Measurements from ENCODE around the gene ST6GALNAC4. TPM values are rescaled to one million over a fixed set of nuclear protein-coding genes. Genes with fewer than 3 reads are reported as not detected.

Gene ST6GALNAC4
- total RNA-seq, 6 donors from 2014 or later = 41.3 to 105 (median 56.2) TPM

DNA sequence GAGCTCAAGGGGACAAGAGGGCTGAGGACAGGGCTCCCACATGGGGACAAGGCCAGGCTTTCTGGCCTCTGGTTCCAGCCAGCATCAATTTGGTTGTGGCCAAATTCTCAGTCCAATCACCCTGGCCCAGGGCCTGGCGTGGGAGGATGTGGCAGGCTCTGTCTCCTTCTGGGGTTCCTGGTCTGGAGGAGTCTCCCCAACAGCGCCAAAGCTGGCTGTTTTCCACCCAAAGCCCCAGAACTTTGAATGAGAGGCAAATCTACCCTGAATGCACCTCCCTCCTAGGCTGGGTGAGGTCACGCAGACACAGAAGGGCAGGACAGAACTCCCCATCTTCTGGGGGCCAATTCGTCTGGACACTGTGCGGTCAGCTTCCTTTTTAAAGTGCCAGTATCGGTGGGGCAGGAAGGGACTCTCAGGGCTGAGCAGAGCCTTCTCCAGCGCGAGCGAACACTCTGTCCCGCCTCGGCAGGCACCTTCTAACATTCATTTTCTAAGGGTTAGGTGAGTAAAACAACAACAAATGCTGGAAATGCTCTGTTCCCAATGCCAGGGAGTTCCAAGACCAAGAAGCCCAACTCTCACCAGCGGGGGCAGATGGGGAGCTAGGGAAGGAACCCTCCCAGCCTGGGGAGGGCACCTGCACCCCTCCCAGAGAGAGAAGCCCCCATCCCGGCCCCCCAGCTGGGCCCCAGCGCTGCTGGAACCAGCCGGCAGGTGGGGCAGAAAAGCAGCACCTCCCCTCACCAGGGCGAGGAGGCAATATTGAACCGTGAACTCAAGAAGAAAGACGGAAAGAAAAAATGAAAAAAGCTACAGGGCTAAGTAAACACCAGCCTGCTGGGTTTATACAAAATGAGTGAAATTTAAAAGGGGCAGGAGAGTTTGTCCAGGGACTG, 24.5 kb upstream of the ST6GALNAC4 start:
- TF ChIP-seq POLR2AphosphoS5 (IDR thresholded peaks at IDR 0.05) = no peak
- no peak for TF ChIP-seq POLR2A (IDR thresholded peaks at IDR 0.05)
- TF ChIP-seq EP300 (IDR thresholded peaks at IDR 0.05) = no peak
- TF ChIP-seq, protein P1, sequence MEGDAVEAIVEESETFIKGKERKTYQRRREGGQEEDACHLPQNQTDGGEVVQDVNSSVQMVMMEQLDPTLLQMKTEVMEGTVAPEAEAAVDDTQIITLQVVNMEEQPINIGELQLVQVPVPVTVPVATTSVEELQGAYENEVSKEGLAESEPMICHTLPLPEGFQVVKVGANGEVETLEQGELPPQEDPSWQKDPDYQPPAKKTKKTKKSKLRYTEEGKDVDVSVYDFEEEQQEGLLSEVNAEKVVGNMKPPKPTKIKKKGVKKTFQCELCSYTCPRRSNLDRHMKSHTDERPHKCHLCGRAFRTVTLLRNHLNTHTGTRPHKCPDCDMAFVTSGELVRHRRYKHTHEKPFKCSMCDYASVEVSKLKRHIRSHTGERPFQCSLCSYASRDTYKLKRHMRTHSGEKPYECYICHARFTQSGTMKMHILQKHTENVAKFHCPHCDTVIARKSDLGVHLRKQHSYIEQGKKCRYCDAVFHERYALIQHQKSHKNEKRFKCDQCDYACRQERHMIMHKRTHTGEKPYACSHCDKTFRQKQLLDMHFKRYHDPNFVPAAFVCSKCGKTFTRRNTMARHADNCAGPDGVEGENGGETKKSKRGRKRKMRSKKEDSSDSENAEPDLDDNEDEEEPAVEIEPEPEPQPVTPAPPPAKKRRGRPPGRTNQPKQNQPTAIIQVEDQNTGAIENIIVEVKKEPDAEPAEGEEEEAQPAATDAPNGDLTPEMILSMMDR (IDR thresholded peaks at IDR 0.05) = no peak
- Histone ChIP-seq H3K27ac (peak overlapping the region in 1 of 4 donors; percentile 60), H3K4me3 (no peak overlapping the region), H3K27me3 (no peaks in the 10 kb centered on the region), H3K4me1 (peaks cover 13 to 40% (median 25%) of the 10 kb centered on the region in 4 donors), H3K9me3 (no peaks in the 10 kb centered on the region), H3K36me3 (peaks cover 0 to 34% (median 20%) of the 10 kb centered on the region in 4 donors)
- DNase-seq (peak in 1 of 2 donors; percentile 69), ATAC-seq (ENCODE audit: low FRiP score in 2 of 2) (no peak)
- 78 to 88% methylated on average over 8 to 18 of the region's 18 CpGs for WGBS, 2 donors

DNA sequence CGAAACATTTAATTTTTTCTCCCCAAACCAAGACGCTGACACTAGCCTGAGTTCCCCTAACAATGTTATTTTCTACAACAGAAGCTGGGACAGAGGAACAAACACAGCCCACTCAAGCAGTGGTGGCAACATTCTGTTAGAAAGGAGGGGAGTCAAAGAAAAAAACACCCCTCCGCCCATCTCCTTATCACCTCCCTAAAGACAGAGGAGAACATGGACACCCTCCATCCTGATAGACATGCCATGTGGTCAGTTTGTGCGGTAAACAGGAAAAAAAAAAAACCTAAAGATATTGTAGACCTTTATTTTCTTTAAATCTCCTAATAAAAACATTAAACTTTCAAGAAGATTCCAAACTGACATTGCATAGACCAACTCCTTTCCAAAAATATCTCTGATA, 23.8 kb upstream of the ST6GALNAC4 start:
- Histone ChIP-seq H3K4me3 (no peak overlapping the region), H3K4me1 (peaks cover 21 to 47% (median 32%) of the 10 kb centered on the region in 4 donors), H3K36me3 (peaks cover 0 to 32% (median 20%) of the 10 kb centered on the region in 4 donors), H3K27ac (no peak overlapping the region), H3K27me3 (no peaks in the 10 kb centered on the region), H3K9me3 (no peaks in the 10 kb centered on the region)
- ATAC-seq (ENCODE audit: low FRiP score in 2 of 2) = no peak
- DNase-seq = no peak
- TF ChIP-seq EP300 (IDR thresholded peaks at IDR 0.05) (no peak), POLR2AphosphoS5 (IDR thresholded peaks at IDR 0.05) (no peak), POLR2A (IDR thresholded peaks at IDR 0.05) (no peak)
- TF ChIP-seq, protein P1 (IDR thresholded peaks at IDR 0.05) = no peak
- WGBS, 2 donors = 94% methylated on average over 4 of the region's 4 CpGs

DNA sequence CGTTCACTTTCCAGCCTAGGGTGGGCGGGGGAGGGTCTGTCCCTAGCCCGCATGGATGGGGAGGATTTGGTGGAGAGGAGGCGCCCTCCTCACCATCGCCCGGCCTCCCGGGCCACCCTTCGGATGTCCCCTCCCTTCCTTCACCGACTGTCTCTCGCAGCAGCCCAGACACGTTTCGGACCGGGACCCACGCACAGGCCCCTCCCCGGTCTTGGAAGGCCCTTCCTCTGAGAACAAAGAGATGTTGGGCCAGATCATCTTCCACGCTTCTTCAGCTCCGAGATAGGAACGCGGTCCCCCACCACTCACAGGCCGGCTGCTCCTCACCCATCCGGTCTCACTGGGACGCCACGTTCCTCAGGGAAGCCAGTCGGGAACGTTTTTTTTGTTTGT, 21.5 kb upstream of the ST6GALNAC4 start:
- H3K27me3 ChIP-seq = no peaks in the 10 kb centered on the region
- peaks cover 0 to 23% (median 9%) of the 10 kb centered on the region in 4 donors for H3K36me3 ChIP-seq
- ATAC-seq (ENCODE audit: low FRiP score in 2 of 2) (no peak), DNase-seq (peak in 1 of 2 donors; percentile 83)
- no peaks in the 10 kb centered on the region for H3K9me3 ChIP-seq
- peak overlapping the region in 2 of 4 donors; percentile 78 to 82 for H3K27ac ChIP-seq
- TF ChIP-seq EP300 (IDR thresholded peaks at IDR 0.05) (no peak), POLR2A (IDR thresholded peaks at IDR 0.05) (no peak), POLR2AphosphoS5 (IDR thresholded peaks at IDR 0.05) (no peak)
- TF ChIP-seq, protein P1 (IDR thresholded peaks at IDR 0.05) = no peak
- peaks cover 23 to 50% (median 32%) of the 10 kb centered on the region in 4 donors for H3K4me1 ChIP-seq
- 56 to 60% methylated on average over 21 to 25 of the region's 25 CpGs for WGBS, 2 donors
- peak overlapping the region in 3 of 4 donors; percentile 85 to 91 (median 87) for H3K4me3 ChIP-seq

DNA sequence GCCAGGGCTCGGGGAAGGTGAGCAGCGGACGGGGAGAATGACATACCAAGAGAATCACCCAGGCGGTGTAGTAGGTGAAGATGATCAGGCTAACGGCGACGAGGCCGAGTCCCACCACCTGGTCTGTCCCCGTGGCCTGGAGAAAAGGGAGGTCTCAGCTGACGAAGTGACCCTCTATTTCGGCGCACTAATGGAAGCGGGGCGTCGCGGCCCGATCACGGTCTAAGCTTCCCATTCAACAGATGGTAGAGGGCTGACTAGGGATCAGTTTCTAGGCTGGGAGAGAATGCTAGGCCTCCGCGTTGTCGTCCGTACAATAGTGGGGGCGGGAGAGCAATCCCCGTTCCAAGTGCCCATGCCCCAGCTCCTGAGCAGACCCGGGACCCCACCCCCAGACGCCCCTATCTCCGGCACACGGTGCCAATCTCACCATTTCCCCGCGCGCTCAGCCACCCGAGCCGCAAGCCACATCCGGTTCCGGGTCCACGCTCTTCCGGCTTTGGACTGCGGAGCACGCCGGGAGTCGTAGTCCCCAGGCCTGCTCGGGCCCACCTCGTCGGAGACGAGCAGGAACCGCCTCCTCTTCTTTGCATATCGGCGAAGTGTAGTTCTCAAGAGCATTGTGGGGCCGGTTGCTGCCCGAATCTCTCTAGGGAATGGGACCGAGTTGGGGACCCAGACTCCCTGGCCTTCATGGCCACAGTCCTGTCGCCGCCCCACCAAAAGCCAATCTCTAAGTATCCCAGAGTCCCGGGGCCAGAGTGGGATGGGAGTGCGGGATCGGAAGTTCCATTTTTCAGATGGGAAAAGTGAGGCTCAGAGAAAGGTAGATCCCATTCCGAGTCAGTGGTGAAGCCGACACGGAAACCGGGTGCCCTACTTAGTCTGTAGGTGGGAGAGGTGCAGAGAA, 20.8 kb upstream of the ST6GALNAC4 start, which contains the start of gene DPM2:
Gene DPM2, minus strand, starts transcription at position 467 of the 910 bp plus-strand sequence. Its CDS starts 34 bp downstream, at position 433.
- peak within 1 kb of the TSS; percentile 43 to 82 (median 73) for H3K27ac ChIP-seq
- peak; percentile 80 to 93 for DNase-seq
- H3K27me3 ChIP-seq = no peaks in the 10 kb centered on the region
- peaks cover 0 to 23% (median 7%) of the 10 kb centered on the region in 4 donors for H3K36me3 ChIP-seq
- TF ChIP-seq POLR2AphosphoS5 (IDR thresholded peaks at IDR 0.05) = peak; percentile 84
- peak in 2 of 4 donors; percentile 63 to 74 for TF ChIP-seq POLR2A (IDR thresholded peaks at IDR 0.05)
- no peak for TF ChIP-seq EP300 (IDR thresholded peaks at IDR 0.05)
- TF ChIP-seq, protein P1 (IDR thresholded peaks at IDR 0.05) = peak in 1 of 6 experiments; percentile 6
- no peaks in the 10 kb centered on the region for H3K9me3 ChIP-seq
- peak; percentile 88 to 95 for ATAC-seq (ENCODE audit: low FRiP score in 2 of 2)
- 6 to 15% methylated on average over 33 to 60 of the region's 60 CpGs for WGBS, 2 donors
- peak within 1 kb of the TSS; percentile 47 to 91 (median 86) for H3K4me3 ChIP-seq
- H3K4me1 ChIP-seq = peaks cover 23 to 43% (median 31%) of the 10 kb centered on the region in 4 donors
